ENCODE results near the gene COMP.

Gene COMP

GRCh38 chr19:18790566-18791314 lies at the start of gene COMP:
TSS of gene COMP (minus strand) at chr19:18791305. CDS start at chr19:18791269, 36 bp downstream.
- TF ChIP-seq, protein P1, sequence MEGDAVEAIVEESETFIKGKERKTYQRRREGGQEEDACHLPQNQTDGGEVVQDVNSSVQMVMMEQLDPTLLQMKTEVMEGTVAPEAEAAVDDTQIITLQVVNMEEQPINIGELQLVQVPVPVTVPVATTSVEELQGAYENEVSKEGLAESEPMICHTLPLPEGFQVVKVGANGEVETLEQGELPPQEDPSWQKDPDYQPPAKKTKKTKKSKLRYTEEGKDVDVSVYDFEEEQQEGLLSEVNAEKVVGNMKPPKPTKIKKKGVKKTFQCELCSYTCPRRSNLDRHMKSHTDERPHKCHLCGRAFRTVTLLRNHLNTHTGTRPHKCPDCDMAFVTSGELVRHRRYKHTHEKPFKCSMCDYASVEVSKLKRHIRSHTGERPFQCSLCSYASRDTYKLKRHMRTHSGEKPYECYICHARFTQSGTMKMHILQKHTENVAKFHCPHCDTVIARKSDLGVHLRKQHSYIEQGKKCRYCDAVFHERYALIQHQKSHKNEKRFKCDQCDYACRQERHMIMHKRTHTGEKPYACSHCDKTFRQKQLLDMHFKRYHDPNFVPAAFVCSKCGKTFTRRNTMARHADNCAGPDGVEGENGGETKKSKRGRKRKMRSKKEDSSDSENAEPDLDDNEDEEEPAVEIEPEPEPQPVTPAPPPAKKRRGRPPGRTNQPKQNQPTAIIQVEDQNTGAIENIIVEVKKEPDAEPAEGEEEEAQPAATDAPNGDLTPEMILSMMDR (IDR thresholded peaks at IDR 0.05; ENCODE audit: insufficient read depth, low read length, missing control alignments), result no peak
- POLR2A ChIA-PET, result no interaction called here
- DNase-seq (ENCODE audit: low read depth, low spot score), result no peak
- CTCF ChIA-PET, result interaction anchor here (0.8 to 1.4 kb wide), 2 partner anchors 9 to 203 kb away, joined by 3 read pairs; no protein-coding TSS in a partner anchor
- no peak within 1 kb of the TSS for H3K4me3 ChIP-seq (ENCODE audit: low read depth, low read length)

DNA sequence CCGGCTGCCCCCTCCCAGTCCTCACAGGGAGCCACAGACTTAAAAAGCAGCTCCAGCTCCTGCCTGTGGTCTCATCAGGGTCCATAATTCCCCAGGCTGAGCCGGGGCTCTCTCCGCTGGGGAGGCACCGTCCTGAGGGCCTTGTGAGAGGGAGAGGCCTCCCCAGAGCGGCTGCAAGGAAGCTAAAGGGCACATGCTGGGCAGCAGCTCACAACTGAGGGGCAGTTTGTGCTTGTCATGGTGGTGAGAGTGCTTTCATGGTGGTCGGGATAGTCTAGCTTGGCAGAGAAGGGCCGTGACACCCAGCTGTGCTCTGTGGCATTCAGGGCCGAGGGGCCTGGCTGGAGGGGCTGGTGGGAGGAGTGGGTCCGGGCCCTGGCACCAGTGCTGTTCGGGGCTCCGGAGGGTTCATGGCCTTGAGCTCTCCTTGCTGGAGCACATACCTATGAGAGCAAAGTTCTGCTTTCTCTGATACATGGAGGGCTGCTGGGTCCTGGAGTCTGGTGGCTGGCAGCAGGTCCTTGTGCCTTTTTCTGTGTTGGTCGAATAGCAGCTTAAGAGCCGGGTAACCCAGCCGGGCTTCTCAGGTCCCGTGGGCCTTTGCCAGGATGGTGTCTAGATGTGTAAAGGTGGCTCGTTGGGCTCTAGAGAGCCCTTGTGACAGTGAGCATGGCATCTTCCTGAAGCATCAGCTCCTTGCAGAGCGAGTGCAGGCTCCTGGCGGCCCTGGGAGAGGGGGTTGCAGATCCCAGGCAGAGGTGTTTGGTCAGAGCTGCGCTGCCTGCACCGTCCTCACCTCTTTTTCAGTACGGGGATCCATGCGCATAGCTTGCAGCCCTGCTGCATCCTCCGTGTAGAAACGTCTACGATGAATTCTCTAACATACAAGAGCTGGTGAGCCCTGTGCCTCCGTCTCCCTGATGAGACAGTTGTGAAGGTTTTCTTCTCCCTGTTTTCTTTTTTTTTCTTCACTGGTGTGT lies 49.5 kb upstream of the COMP start:
- TF ChIP-seq, protein P1 (IDR thresholded peaks at IDR 0.05; ENCODE audit: insufficient read depth, low read length, missing control alignments), result no peak
- DNase-seq (ENCODE audit: low read depth, low spot score), result no peak
- ChIA-PET POLR2A (interaction anchor here (1.2 kb wide), 1 partner anchor 9 kb away, joined by 4 read pairs; the partner anchor contains the start of gene UPF1), CTCF (interaction anchor here (0.7 to 13.0 kb wide), 5 partner anchors 9 to 249 kb away, joined by 3 to 286 read pairs (median 149); partner anchors contain the start of gene REX1BD)
- no peak overlapping the region for H3K4me3 ChIP-seq (ENCODE audit: low read depth, low read length)

- POLR2A ChIA-PET, result interaction anchor here (1.2 kb wide), 1 partner anchor 8 kb away, joined by 4 read pairs; the partner anchor contains the start of gene UPF1
Observed at GRCh38 chr19:18839465-18840287, 48.6 kb upstream of the COMP start.

DNA sequence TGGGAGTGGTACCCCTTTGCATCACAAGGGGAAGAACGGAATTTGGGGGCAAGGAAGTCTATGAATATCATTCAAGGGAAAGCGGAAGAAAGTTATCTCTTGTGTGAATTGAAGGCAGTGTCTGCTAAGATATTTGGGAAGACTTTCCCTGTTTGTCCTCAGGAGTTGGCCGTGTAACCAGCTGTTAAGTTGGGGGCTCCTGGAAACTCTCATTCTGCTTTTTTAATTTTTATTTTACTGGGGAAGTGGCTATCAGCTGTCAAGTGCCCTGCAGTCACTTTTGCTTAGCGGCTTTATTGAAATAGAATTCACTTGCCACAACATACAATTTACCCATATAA lies 43.5 kb upstream of the COMP start:
- CTCF ChIA-PET, result interaction anchor here (1.2 to 12.6 kb wide), 5 partner anchors 10 to 384 kb away, joined by 3 to 149 read pairs (median 16); no protein-coding TSS in a partner anchor
- POLR2A ChIA-PET, result no interaction called here
- H3K4me3 ChIP-seq (ENCODE audit: low read depth, low read length), result no peak overlapping the region; the same call in 1 of the 2 replicates

More at GRCh38 chr19:18839465-18840287, 48.6 kb upstream of the COMP start:
- CTCF ChIA-PET, result interaction anchor here (0.7 to 13.0 kb wide), 5 partner anchors 10 to 248 kb away, joined by 3 to 286 read pairs (median 149); partner anchors contain the start of gene REX1BD
- no peak overlapping the region for H3K4me3 ChIP-seq (ENCODE audit: low read depth, low read length)
- TF ChIP-seq, protein P1 (IDR thresholded peaks at IDR 0.05; ENCODE audit: insufficient read depth, low read length, missing control alignments), result no peak
- DNase-seq (ENCODE audit: low read depth, low spot score), result no peak

GRCh38 chr19:18833849-18834643 lies 42.9 kb upstream of the COMP start:
- TF ChIP-seq, protein P1 (IDR thresholded peaks at IDR 0.05; ENCODE audit: insufficient read depth, low read length, missing control alignments), result no peak
- ChIA-PET CTCF (interaction anchor here (0.9 to 12.6 kb wide), 5 partner anchors 11 to 245 kb away, joined by 3 to 149 read pairs (median 16); no protein-coding TSS in a partner anchor), POLR2A (no interaction called here)
- peak overlapping the region; percentile 87 for H3K4me3 ChIP-seq (ENCODE audit: low read depth, low read length)
- no peak for DNase-seq (ENCODE audit: low read depth, low spot score)

More for the DNA sequence above, 43.5 kb upstream of the COMP start:
- no peak for DNase-seq (ENCODE audit: low read depth, low spot score)
- TF ChIP-seq, protein P1 (IDR thresholded peaks at IDR 0.05; ENCODE audit: insufficient read depth, low read length, missing control alignments), result no peak

All from AG04449 (cell line).